ENCODE measurements around the gene ANKS3. TPM values are rescaled to one million over a fixed set of nuclear protein-coding genes. Genes with fewer than 3 reads are reported as not detected.
A peak's percentile ranks its signal among the peaks of the same experiment; 100 is the strongest.

The ANKS3 gene
- total and polyA plus RNA-seq, 7 donors, result 5.2 to 15.0 (median 9.1) TPM

GRCh38 chr16:4701791-4702465 is 32.1 kb downstream of the ANKS3 start:
- TF ChIP-seq, protein P1, sequence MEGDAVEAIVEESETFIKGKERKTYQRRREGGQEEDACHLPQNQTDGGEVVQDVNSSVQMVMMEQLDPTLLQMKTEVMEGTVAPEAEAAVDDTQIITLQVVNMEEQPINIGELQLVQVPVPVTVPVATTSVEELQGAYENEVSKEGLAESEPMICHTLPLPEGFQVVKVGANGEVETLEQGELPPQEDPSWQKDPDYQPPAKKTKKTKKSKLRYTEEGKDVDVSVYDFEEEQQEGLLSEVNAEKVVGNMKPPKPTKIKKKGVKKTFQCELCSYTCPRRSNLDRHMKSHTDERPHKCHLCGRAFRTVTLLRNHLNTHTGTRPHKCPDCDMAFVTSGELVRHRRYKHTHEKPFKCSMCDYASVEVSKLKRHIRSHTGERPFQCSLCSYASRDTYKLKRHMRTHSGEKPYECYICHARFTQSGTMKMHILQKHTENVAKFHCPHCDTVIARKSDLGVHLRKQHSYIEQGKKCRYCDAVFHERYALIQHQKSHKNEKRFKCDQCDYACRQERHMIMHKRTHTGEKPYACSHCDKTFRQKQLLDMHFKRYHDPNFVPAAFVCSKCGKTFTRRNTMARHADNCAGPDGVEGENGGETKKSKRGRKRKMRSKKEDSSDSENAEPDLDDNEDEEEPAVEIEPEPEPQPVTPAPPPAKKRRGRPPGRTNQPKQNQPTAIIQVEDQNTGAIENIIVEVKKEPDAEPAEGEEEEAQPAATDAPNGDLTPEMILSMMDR (IDR thresholded peaks at IDR 0.05), result no peak
- Histone ChIP-seq H3K36me3 (ENCODE audit: insufficient read depth in 1 of 2, low read depth in 1 of 2) (peaks cover 7 to 86% of the 10 kb centered on the region in 2 donors), H3K9me3 (no peaks in the 10 kb centered on the region), H3K27ac (no peak overlapping the region), H3K4me3 (no peak overlapping the region), H3K4me1 (no peaks in the 10 kb centered on the region), H3K27me3 (ENCODE audit: insufficient read depth in 3 of 3, low read length in 2 of 3) (no peaks in the 10 kb centered on the region)
- peak in 1 of 2 donors; percentile 49 for DNase-seq
- no peak for ATAC-seq
- intact Hi-C loops (cut with DNase I), result no loop called here
- WGBS, 3 donors, result 80 to 84% (median 81%) methylated on average over 17 of the region's 17 CpGs

GRCh38 chr16:4700997-4701743 is 32.9 kb downstream of the ANKS3 start:
- Histone ChIP-seq H3K36me3 (ENCODE audit: insufficient read depth in 1 of 2, low read depth in 1 of 2) (peaks cover 7 to 87% of the 10 kb centered on the region in 2 donors), H3K4me1 (no peaks in the 10 kb centered on the region), H3K27me3 (ENCODE audit: insufficient read depth in 3 of 3, low read length in 2 of 3) (no peaks in the 10 kb centered on the region), H3K9me3 (no peaks in the 10 kb centered on the region), H3K4me3 (no peak overlapping the region), H3K27ac (no peak overlapping the region)
- DNase-seq (peak in 1 of 2 donors; percentile 57), ATAC-seq (peak in 2 of 4 donors; percentile 35 to 38)
- TF ChIP-seq, protein P1 (IDR thresholded peaks at IDR 0.05), result no peak
- intact Hi-C loops (cut with DNase I), result no loop called here
- whole genome bisulfite sequencing, 3 donors, result 75 to 81% (median 78%) methylated on average over 33 of the region's 33 CpGs

- Histone ChIP-seq H3K27ac (no peak overlapping the region), H3K4me3 (no peak overlapping the region), H3K36me3 (ENCODE audit: insufficient read depth in 1 of 2, low read depth in 1 of 2) (peaks cover 7 to 90% of the 10 kb centered on the region in 2 donors), H3K9me3 (no peaks in the 10 kb centered on the region), H3K4me1 (no peaks in the 10 kb centered on the region), H3K27me3 (ENCODE audit: insufficient read depth in 3 of 3, low read length in 2 of 3) (no peaks in the 10 kb centered on the region)
- intact Hi-C loops (cut with DNase I), result no loop called here
- no peak for ATAC-seq
- DNase-seq, result peak in 1 of 2 donors; percentile 48
- WGBS, 3 donors, result 93 to 96% (median 96%) methylated on average over 13 of the region's 13 CpGs
- TF ChIP-seq, protein P1 (IDR thresholded peaks at IDR 0.05), result no peak
Measured at GRCh38 chr16:4700380-4700996, 33.6 kb downstream of the ANKS3 start.

DNA sequence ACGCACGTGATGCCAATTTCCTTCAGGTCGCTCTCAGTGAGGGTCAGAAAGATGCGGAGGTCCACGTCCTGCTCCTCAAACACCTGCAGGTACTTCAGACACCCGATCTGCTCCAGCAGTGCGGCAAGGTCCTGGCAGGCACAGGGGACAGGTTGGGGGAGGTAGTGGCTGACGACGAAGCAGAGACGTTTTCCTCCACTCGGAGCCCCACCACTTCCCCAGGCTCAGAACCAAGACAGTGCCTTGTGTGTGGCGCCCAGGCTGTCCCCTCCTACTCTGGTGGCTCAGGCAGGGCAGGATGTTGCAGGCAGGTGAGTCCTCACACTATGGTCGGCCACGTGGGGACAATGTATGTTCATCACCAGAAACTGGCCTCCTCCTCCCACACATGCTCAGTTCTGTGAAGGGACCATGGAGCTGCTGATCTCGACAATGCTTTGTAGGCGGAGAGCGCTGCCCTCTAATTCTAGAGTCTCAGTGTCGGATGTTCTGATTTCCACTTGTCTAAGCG is 35.0 kb downstream of the ANKS3 start:
- peak in 1 of 2 donors; percentile 50 for DNase-seq
- H3K27me3 ChIP-seq (ENCODE audit: insufficient read depth in 3 of 3, low read length in 2 of 3), result no peaks in the 10 kb centered on the region
- no peak for ATAC-seq
- no peak overlapping the region for H3K4me3 ChIP-seq
- intact Hi-C loops (cut with DNase I), result loop anchor here in 1 of 2 donors (10.0 kb wide), 1 partner anchor 256 kb away; the partner anchor contains the start of gene SEC14L5
- H3K4me1 ChIP-seq, result peaks cover 6% of the 10 kb centered on the region
- H3K9me3 ChIP-seq, result no peaks in the 10 kb centered on the region
- TF ChIP-seq, protein P1 (IDR thresholded peaks at IDR 0.05), result no peak
- 89 to 93% (median 89%) methylated on average over 19 of the region's 19 CpGs for WGBS, 3 donors
- peaks cover 7 to 81% of the 10 kb centered on the region in 2 donors for H3K36me3 ChIP-seq (ENCODE audit: insufficient read depth in 1 of 2, low read depth in 1 of 2)
- H3K27ac ChIP-seq, result no peak overlapping the region

Data from psoas muscle (tissue), 8 donors.